HG03354 (cell line): ENCODE measurements around the gene CDH4.

Source experiments
- ATAC-seq: cut with Tn5 transposase; IDR thresholded peaks from one replicate; pipeline ENCODE4 v1.9.1; 2021; ENCODE audit warnings: mild to moderate bottlenecking; ENCODE audit not compliant: unreplicated experiment, poor library complexity, severe bottlenecking

The CDH4 gene

GRCh38 chr20:61765081-61765870, 513.2 kb downstream of the CDH4 start:
- ATAC-seq: no peak

- no peak for ATAC-seq
These were observed 514.0 kb downstream of the CDH4 start for GRCh38 chr20:61765871-61766654.

- ATAC-seq: no peak
These were observed 515.0 kb downstream of the CDH4 start for GRCh38 chr20:61766921-61767610.

- no peak for ATAC-seq
These were observed 515.9 kb downstream of the CDH4 start for GRCh38 chr20:61767761-61768494.

GRCh38 chr20:61768571-61769285, 516.7 kb downstream of the CDH4 start:
- ATAC-seq: no peak

- no peak for ATAC-seq
These were observed 517.3 kb downstream of the CDH4 start for GRCh38 chr20:61769286-61769832.

GRCh38 chr20:61770113-61770585, 518.1 kb downstream of the CDH4 start:
- no peak for ATAC-seq

- ATAC-seq: no peak
These were observed 519.8 kb downstream of the CDH4 start for GRCh38 chr20:61771805-61772350.

GRCh38 chr20:61772828-61773631, 521.0 kb downstream of the CDH4 start:
- no peak for ATAC-seq

GRCh38 chr20:61773926-61774587, 522.0 kb downstream of the CDH4 start:
- ATAC-seq: no peak

- ATAC-seq: no peak
These were observed 523.4 kb downstream of the CDH4 start for GRCh38 chr20:61775423-61775822.

- no peak for ATAC-seq
These were observed 524.5 kb downstream of the CDH4 start for GRCh38 chr20:61776491-61777075.

GRCh38 chr20:61777773-61778494, 525.9 kb downstream of the CDH4 start:
- no peak for ATAC-seq

- ATAC-seq: no peak
These were observed 526.4 kb downstream of the CDH4 start for GRCh38 chr20:61778495-61778863.

- no peak for ATAC-seq
These were observed 527.3 kb downstream of the CDH4 start for GRCh38 chr20:61779176-61779965.

- ATAC-seq: no peak
These were observed 528.0 kb downstream of the CDH4 start for GRCh38 chr20:61780066-61780465.
